Stimulated activated CD8-positive, alpha-beta memory T cell treated with anti-CD3 and anti-CD28 coated beads, Interleukin-15, amount 100 ng/mL, for 4 hours (primary cell): Measurements from ENCODE around the gene GABRP.
"Not testable (repeated sequence)": the region's sequence is repeated elsewhere in the genome, so short reads cannot be mapped to it uniquely, and the experiment has no call there.

Source experiments
- DNase-seq, 2 donors: peaks; one replicate each; pipeline ENCODE4 v3.0.0-alpha.2; 2020; ENCODE audit warnings: low read depth in 2 of 2

The GABRP gene

DNA sequence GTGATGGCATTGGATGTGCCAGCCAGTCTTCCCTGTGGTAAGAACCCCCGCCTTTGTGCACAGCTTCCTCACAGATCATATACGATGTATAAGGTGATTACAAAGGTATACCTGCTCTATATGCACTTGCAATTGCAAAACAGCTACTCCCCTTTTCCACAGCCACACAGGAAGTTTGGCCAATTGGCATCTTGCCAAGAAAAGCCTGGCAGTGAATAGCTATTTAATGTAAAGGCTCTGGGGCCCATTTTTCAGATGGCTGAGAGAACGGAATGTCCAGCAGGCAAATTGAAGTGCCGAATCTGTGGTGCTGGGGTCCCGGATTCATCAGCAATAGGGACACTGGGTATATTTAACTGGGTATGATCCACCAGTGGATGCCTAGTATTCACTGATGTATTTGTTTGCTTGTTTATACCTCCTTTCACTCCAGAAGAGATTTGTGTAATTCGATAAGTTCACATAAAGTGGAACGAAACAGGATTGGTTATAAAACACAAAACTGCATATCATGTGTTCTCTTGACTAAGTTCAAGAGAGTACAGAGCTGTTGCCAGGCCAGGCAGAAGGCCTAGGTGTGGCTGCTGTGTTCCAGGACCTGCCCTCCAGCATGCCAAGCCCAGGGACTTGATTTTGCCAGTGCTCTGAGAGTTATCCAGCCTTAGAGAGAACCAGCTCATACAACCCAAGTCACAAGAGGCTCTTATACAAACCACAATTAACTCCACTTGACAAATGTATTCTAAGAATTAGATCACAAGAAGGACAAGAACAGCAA is 27.7 kb upstream of the GABRP start:
- no peak for DNase-seq

DNA sequence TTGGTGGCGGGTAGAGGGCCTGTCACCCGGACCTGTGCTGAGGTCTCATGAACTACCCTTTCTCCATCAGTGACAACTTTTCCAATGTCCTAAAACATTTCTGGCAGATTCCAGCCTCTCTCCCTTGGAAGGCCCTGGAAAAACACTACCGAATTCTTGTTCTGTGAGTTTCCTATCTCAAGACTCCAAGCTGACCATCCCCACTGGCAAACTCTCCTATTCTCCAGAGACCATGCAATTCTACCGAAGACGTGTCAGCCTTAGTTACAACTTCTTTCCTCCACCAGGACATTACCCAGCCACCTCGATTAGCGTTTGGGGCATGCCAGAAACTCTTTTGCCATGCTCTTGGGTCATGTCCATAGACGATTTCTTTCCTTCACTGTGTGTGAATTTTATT is 26.8 kb upstream of the GABRP start:
- DNase-seq = no peak

DNA sequence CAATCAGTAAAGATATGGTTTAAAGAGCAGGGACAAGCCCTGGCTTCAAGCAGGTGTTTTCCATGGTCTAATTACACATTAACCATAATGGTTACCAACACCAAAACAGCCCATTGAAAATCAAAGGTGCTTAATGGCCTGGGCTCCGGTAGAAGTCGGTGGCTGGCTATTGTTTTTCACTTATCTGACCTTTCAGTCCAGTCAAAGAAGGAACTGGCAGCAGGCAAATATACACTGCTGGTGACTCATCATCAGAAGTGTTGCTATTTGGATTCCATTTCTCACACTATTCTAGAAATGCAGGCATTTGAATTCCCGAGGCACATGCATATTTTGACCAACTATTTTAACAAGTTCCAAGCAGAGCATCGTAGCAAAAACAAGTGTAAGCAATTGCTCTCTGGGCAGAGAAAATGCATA is 26.3 kb upstream of the GABRP start:
- no peak for DNase-seq

DNA sequence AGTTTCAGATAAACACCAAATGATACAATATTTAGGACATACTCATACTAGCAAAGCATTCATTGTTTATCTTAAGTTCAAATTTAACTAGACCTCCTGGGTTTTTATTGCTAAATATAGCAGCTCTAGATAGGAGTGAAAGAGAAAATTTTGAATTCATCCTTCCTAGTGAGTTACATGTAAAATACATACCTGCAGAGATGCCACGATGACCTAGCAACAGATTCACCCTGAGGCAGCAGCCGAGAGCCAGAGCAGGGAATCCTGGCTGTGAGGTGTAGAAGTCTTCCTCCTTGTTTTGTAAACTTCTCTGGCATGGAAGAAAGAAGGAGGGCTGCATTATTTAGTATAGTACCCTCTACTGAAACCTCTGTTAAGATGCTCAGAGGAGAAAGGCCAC is 25.9 kb upstream of the GABRP start:
- DNase-seq = no peak

DNA sequence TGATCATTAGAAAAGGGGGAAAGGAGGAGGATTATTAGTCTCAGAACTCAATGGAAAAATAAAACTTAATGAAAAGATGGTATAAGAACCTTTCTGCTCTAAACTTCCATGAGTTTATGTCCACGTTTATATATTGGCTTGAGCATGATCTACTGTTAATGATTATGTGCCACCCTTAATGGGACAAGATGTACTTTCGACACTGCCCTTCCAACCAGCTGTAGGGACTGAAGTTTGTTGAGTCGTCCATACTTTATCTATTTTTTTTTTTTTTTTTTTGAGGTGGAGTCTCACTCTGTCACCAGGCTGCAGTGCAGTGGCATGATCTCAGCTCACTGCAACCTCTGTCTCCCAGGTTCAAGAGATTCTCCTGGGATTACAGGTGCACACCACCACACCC is 25.0 kb upstream of the GABRP start:
- DNase-seq = no peak

DNA sequence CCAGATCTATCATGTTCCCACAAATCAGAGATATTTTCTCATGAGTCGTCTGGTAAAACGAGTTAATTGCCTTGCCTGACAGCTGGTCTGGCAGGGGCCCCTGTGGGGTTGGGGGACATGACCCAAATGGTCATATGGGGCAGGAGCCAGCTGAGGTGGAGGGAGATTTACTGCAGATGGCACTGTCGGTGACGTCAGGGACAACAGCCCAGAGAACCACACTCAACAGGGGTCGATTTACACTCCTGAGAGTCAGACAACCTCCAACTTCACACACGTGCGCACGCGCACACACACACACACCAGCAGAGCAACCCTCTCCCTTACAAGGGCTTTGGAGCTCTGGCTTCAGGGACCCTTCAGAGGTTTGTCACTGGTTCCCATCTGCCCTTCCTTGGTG is 23.4 kb upstream of the GABRP start:
- DNase-seq = no peak

DNA sequence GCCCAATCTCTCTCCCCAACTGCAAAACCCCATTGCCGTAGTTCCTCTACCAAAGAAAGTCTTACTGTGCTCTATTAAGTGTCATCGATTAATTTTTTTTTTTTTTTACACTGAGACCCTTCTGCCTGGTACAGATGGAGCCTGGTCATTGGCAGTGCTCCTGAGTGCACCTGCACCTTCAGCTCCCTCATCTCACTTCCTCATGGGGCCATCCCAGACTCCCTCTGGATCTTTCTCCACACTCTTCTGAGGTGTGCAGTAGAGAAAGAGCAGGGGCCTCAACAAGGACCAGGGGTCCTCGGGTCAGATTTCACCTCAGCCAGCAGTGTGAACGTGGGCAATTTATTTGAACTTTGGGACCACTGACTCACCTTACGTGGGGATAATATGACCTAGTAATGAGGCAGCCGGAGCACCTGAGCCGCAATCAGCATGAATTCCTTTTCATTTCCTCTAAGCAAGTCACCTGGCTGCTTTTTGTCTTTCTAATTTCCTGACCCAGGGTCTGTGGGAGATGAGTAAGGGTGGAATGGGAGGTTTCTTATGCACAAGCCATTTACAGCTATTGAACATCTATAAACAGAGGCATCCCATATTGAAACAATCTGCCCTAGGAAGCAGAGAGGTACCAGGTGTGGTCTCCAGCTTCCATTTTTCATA is 22.3 kb upstream of the GABRP start:
- DNase-seq = no peak

DNA sequence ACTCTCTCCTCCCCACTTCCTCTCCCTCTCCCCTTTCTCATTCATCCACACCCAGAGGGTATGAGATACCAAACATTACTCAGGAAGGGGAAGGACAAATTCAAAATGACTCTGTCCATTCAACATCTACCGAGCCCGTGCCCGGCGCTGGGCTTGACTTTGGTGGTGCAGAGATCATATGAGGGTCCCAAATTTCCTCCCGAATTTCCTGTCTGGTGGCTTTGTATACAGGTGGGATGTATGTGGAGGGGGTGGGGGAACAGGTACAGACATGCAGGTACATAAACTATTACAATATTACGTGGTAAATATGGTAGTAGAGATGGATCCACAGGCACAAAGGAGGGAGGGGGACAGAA is 21.8 kb upstream of the GABRP start:
- DNase-seq = no peak

DNA sequence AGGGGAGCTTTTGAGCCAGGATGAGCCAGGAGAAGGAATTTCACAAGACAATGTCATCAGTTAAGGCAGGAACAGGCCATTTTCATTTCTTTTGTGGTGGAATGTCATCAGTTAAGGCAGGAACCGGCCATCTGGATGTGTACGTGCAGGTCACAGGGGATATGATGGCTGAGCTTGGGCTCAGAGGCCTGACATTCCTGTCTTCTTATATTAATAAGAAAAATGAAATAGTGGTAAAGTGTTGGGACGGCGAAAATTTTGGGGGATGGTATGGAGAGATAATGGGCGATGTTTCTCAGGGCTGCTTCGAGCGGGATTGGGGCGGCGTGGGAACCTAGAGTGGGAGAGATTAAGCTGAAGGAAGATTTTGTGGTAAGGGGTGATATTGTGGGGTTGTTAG is 21.2 kb upstream of the GABRP start:
- not testable (repeated sequence) for DNase-seq

DNA sequence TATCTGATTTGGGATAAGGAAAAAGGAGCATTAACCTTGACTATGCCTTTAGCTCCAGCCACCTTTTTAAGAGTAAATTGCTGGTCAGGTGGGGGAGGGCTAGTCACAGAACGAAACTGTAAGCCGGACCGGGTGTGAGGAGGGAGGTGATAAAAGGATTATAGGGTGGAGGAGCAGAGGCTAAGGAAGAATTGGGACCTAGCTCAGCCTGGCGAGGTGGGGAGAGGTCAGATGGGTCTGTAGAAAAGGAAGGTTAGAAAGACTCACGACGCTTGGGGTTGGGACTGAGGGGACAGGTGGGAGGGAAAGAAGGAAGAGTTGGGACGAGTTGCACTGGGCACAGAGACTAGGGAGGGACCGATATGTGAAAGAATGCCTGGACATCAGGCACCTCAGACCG is 17.7 kb upstream of the GABRP start:
- not testable (repeated sequence) for DNase-seq

DNA sequence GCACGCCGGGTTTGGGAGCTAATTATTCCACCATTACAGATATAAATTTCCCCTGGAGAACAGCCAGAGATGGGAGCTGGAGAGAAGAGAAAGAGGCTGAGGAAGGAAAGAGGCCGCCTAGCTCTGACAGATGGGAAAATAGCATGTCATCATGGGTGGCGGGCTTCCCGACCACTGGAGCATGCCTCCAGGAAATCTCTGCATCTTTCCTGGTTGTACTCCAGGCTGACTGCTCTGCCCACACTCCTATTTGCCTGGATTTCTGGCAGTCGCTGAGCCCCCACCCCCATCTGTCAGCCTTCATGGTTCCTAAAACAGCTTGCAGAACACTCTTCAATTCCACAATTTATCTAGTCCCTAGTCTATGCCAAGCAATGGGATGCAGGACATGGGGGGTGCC is 14.3 kb upstream of the GABRP start:
- no peak for DNase-seq

DNA sequence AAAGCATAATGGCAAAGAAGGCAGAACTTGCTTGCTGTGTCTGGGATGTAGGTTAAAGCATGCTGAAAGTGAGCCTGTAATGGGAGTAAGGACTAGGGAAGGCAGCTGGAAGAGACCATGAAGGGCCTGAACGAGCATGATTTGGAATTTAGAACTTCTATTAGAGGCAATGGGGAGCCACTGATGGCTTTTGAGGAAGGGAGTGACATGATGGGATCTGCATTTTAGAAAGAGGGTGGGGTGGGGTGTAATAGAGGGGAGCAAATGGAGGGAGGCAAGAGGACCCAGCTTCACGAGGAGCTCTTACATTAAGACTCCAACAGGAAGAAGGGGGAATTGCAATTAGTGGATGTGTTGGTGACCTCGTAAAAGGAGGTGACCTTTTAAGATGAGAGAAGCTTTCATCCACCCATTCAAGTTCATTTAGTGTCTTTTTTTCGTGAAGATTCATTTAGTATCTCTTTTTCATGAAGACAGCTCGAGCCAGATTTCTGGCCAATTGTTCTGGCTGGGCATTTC is 13.6 kb upstream of the GABRP start:
- no peak for DNase-seq

DNA sequence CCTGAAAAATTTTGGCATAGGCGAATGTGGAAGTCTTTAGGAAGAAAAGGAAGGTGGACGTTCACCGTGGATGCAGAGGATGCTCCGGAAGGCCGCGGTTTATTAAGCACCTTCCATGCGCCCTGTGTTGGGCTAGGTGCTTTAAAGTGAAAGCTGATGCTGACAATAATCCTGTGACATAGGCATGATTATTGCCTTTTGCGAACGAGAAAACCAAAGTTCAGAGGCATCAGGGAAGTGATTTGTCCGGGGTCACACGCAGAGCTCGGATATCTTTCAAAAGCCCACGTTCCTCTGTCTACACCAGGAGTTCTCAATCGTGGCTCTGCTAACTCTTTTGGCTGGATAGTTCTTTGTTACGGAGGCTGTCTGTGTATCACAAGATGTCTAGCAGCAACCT is 12.0 kb upstream of the GABRP start:
- no peak for DNase-seq

DNA sequence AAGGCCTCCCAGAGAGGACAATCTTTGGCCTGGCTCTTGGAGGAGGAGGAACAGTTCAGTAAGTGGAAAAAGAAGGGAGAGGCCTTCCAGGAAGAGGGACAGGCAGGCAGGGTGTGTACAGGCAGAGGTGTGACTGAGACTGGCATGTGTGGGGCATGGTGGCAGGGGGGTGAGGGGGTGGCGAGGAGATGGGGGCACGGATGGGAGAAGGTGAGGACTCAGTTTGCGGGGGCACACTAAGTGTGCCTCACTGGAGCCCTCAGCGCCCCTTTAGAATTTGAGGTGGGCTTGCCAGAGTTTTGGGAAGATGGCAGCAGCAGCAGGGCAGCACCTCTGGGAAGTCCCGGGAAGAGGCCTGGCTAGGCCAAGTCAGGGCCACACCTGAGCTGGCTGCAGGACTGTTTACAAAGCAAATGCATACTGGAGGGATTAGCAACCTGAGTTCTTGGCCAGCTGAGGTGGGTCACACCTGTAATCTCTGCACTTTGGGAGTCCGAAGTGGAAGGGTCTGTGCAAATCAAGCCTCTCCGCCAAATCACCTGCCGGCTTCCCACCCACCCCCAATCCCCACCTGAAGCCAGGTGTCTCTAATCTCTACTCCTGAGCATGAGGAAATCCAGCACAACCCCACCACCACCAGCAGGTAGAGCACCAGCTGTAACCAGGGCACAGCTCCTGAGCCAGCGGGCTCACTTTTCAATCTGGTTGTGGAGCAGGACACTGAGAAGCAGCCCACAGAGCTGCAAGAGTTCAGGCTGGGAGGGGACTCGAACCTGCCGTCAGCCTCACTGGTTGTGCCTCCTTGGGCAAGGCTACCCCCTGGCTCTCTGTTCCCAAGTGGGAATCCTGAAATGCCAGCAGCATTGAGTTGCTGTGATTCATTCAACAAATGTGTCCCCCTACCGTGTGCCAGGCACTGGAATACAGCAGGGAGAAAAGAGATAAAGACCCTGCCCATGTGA is 10.2 kb upstream of the GABRP start:
- DNase-seq = no peak

DNA sequence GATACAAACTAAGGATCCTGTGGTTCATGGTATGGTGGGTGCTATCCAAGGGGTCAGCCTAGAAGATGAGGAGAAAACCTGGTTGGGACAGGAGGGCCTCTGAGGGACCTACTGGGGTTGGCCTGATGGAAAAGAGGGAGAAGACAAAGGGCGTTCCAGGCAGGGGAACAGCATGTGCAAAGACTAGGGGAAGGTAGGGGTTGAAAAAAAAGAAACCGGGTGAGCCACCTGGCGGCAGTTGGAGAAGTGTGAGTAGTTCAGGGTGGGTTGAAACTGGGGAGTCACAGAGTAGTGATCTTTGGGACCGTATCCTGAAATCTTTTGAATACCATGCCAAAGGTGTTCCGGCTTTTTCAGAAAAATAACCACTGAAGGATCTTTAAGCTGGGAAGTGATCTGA is 8.7 kb upstream of the GABRP start:
- DNase-seq = no peak

DNA sequence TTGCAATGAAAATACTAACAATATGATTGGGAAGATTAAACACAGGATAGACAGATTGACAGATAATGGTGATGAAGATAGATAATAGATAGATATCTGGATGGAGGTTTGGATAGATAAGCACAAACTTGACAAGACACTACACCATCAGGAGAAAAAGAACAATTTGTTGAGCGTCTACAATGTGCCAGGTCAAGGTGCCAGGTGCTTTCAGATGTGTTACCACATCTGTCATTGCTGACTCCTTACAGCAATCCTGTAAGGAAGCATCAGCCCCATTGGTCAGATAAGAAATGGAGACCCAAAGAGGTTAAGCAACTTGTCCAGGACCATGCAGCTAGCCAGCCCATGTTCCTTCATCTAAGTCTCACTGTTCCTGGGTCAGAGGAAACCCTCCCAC is 1.6 kb upstream of the GABRP start:
- no peak for DNase-seq

DNA sequence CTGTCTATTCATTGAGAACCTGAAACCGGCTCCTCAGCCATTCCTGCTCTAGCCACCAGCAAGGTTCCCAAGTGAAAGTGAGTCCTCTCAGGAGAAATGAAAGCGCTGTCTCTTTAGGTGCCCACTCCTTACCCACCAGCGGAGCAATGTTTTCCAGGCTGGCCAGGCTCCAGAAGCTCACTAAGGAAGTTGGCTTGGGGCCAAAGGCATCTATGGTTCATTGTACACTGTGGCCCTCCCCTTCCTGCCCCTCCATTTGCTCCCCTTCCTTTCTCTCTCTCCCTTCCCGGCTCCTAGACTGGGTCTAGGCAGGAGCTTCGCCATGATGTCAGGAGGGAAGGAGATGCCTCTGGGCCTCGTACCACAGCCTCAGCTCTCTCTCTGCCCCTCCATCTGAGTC is 1.1 kb upstream of the GABRP start:
- DNase-seq = no peak

DNA sequence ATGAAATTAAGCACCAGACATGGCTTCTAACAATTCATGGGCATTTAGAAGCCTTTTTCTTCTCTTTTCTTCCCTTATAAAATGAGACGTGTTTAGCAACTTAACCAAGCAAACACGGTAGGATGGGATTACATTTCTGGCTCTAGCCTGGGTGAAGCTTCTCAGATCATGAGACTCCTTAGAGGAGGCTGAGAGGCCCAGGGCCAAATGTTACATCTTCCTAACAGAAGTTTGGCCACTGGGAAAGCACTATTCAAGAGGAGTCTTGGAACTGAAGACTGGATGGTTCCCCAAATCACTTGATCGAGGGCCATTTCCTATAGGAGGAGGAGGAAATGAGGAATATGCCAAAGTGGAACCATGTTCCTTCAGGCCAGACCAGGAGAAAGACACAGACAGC is 1.9 kb downstream of the GABRP start:
- DNase-seq = no peak

DNA sequence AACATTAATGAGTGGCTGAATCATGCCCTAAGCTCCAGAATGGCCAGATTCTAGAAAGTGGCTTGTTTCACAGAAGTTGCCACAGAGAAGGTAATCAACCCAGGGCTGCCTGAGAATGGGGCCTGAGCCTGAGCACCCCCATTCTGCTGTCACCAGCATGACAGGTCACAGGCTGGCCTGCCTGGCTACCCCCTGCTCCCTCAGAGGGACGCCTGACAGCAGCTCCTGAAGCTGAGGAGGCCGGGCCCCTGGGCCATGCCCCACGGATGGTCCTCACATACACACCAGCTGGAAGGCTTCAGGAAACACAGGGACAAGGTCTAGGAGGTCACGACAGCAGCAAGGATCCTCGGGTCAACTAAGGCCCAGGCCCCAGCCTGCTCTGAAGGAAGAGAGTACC is 3.7 kb downstream of the GABRP start:
- DNase-seq = no peak

DNA sequence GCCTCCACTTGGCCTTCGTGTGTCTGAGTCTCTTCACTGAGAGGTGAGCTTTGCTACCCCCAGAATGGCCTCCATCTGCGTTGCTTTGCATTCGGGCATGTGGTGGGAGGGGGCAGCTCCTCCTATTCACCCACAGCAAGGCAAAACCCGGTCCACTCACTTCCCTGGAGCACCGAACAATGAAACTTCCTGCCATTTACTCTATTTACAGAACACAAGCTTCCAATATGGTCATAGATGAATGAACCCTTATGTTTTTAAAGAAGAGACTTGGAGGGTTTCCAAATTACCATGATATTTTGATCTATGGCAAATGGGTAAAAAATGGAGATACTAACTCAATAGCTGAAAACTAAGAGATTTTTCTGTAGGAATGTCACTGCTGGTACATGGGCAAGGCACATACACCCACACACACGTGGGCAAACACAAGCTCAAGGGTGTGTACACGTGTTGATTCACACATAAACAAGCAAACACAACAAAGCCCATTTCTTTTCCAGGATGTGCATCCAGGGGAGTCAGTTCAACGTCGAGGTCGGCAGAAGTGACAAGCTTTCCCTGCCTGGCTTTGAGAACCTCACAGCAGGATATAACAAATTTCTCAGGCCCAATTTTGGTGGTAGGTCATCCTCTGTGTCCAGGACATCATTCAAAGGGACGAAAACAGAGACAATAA is 5.2 kb downstream of the GABRP start:
- DNase-seq = no peak

DNA sequence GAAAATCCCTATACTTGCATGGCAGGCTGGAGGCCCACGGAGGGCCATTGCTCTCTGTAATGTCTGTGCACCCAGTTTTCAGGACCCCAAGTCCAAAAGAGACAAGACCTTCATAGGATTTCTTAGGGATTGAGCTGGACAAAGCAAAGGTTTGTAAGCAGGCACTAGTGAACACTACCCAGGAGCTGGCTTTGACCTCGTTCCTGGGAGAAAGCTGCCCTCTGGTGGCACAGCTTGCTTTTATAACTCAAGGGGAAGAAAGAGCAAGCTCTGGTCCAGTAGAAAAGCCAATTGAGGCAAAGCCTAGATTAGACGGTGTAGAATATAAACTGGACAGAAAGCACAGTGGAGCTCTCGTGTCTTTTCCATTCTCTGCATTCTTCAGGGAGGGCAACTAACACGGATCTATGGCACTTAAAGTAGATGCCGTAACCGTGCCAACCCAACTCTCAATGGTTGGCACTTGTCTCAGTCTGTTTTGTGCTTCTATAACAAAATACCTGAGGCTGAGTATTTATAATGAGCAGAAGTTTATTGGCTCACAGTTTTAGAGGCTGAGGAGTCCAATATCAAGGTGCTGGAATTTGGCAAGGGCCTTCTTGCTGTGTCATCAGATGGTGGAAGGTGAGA is 7.9 kb downstream of the GABRP start:
- no peak for DNase-seq
